Liver (tissue), 9 donors: ENCODE measurements around the gene THSD4. TPM values are rescaled to one million over a fixed set of nuclear protein-coding genes. Genes with fewer than 3 reads are reported as not detected.

Experiments used
- DNase-seq: peaks from one replicate; pipeline ENCODE4 v3.0.0-alpha.2; 2017; ENCODE audit warnings: low spot score
- H3K27ac ChIP-seq, 2 donors: one replicate each; pipeline ENCODE4 v1.7.0; 2013; ENCODE audit warnings: inconsistent platforms in 2 of 2, low read length in 2 of 2, control low read depth in 1 of 2, low read depth in 1 of 2, mild to moderate bottlenecking in 1 of 2
- H3K27me3 ChIP-seq, 4 donors: one replicate each; pipeline versions ENCODE4 v1.6.1 to v1.7.0; 2013; ENCODE audit warnings: low read length in 3 of 4, inconsistent platforms in 1 of 4, mild to moderate bottlenecking in 1 of 4, moderate library complexity in 1 of 4; ENCODE audit not compliant: control insufficient read depth in 4 of 4, insufficient read depth in 4 of 4
- H3K36me3 ChIP-seq, 4 donors: one replicate each; pipeline versions ENCODE4 v1.6.1 to v1.7.0; 2013; ENCODE audit warnings: low read length in 3 of 4, mild to moderate bottlenecking in 3 of 4, low read depth in 1 of 4, moderate library complexity in 1 of 4; ENCODE audit not compliant: control insufficient read depth in 4 of 4, insufficient read depth in 3 of 4
- H3K4me1 ChIP-seq, 4 donors: one replicate each; pipeline versions ENCODE4 v1.6.1 to v1.7.0; 2013; ENCODE audit warnings: low read length in 3 of 4, mild to moderate bottlenecking in 3 of 4, moderate library complexity in 1 of 4; ENCODE audit not compliant: control insufficient read depth in 4 of 4, insufficient read depth in 4 of 4
- H3K4me3 ChIP-seq, 3 donors: one replicate each; pipeline versions ENCODE4 v1.6.1 to v1.7.0; 2013; ENCODE audit warnings: low read length in 3 of 3, control low read depth in 1 of 3, low read depth in 1 of 3, mild to moderate bottlenecking in 1 of 3
- H3K9ac ChIP-seq, 2 donors: one replicate each; pipeline ENCODE4 v1.7.0; 2013; ENCODE audit warnings: low read length in 2 of 2, mild to moderate bottlenecking in 2 of 2, moderate library complexity in 2 of 2, control low read depth in 1 of 2, low read depth in 1 of 2
- H3K9me3 ChIP-seq, 4 donors: one replicate each; pipeline versions ENCODE4 v1.6.1 to v1.7.0; 2013; ENCODE audit warnings: low read length in 3 of 4; ENCODE audit not compliant: control insufficient read depth in 4 of 4
- FOXA1 ChIP-seq: IDR thresholded peaks from 2 replicates; pipeline ENCODE4 v1.6.1; 2016; ENCODE audit warnings: antibody characterized with exemption
- GABPA ChIP-seq, 2 donors: IDR thresholded peaks in 1 of 2; conservative IDR thresholded peaks in 1 of 2; 2 replicates each; pipeline ENCODE4 v1.6.1; 2016; ENCODE audit warnings: antibody characterized with exemption in 2 of 2, mild to moderate bottlenecking in 1 of 2, moderate library complexity in 1 of 2
- HNF4A ChIP-seq, 2 donors: conservative IDR thresholded peaks; 2 replicates each; pipeline ENCODE4 v1.6.1; 2016; ENCODE audit warnings: antibody characterized with exemption in 2 of 2, mild to moderate bottlenecking in 2 of 2
- HNF4G ChIP-seq: IDR thresholded peaks from 2 replicates; pipeline ENCODE4 v1.6.1; 2016; ENCODE audit warnings: antibody characterized with exemption
- JUND ChIP-seq, 2 donors: IDR thresholded peaks; 2 replicates each; pipeline ENCODE4 v1.6.1; 2016; ENCODE audit warnings: antibody characterized with exemption in 2 of 2
- NR2F2 ChIP-seq: IDR thresholded peaks from 2 replicates; pipeline ENCODE4 v1.6.1; 2016; ENCODE audit warnings: antibody characterized with exemption
- RXRA ChIP-seq, 2 donors: IDR thresholded peaks; 2 replicates each; pipeline ENCODE4 v1.6.1; 2017 to 2018; ENCODE audit warnings: antibody characterized with exemption in 2 of 2, mild to moderate bottlenecking in 1 of 2
- SP1 ChIP-seq: IDR thresholded peaks from 2 replicates; pipeline ENCODE4 v1.6.1; 2018; ENCODE audit warnings: antibody characterized with exemption, mild to moderate bottlenecking
- TAF1 ChIP-seq: conservative IDR thresholded peaks from 2 replicates; pipeline ENCODE4 v1.6.1; 2016; ENCODE audit warnings: antibody characterized with exemption, mild to moderate bottlenecking
- YY1 ChIP-seq: IDR thresholded peaks from 2 replicates; pipeline ENCODE4 v1.6.1; 2016; ENCODE audit warnings: antibody characterized with exemption, mild to moderate bottlenecking
- WGBS: extraction: QIAGEN DNeasy Blood & Tissue Kit; methylation state at CpG from one replicate; pipeline ENCODE4 v1.1.7; 2013; 5-methylcytosine and 5-hydroxymethylcytosine counted together
- polyA plus RNA-seq, 2 donors: library from polyadenylated mRNA; stranded (reverse) in 1 of 2; unstranded in 1 of 2; fragments of 200-250 nt in 1 of 2; fragments of >200 nt in 1 of 2; fragmentation: Nextera tagmentation in 1 of 2; extraction: Ambion mirVana in 1 of 2; gene quantifications; one replicate each; pipeline versions ENCODE4 v1.2.1 to v1.2.3, GENCODE V29; 2013 to 2015
- total RNA-seq, 2 donors: library from RNA; depleted of rRNA; stranded (reverse); fragments of >200 nt; gene quantifications; one replicate each; pipeline ENCODE4 v1.2.3, GENCODE V29; 2014
- TF ChIP-seq, protein P1 (sequence below): IDR thresholded peaks from 2 replicates; pipeline ENCODE4 v1.6.1; 2016; ENCODE audit warnings: antibody characterized with exemption
- TF ChIP-seq, protein P2 (sequence below): IDR thresholded peaks from 2 replicates; pipeline ENCODE4 v1.6.1; 2016; ENCODE audit warnings: antibody characterized with exemption
- TF ChIP-seq, protein P3 (sequence below): IDR thresholded peaks from 2 replicates; pipeline ENCODE4 v1.6.1; 2016; ENCODE audit warnings: antibody characterized with exemption, mild to moderate bottlenecking
- TF ChIP-seq, protein P4 (sequence below): IDR thresholded peaks from 2 replicates; pipeline ENCODE4 v1.6.1; 2016; ENCODE audit warnings: antibody characterized with exemption
- donor health status: healthy.
- donor health status: healthy.
- donor health status: healthy.
- donor health status: healthy.
- donor health status: healthy.

Gene THSD4
- total and polyA plus RNA-seq, 4 donors: 0.23 to 11.5 (median 1.9) TPM

DNA sequence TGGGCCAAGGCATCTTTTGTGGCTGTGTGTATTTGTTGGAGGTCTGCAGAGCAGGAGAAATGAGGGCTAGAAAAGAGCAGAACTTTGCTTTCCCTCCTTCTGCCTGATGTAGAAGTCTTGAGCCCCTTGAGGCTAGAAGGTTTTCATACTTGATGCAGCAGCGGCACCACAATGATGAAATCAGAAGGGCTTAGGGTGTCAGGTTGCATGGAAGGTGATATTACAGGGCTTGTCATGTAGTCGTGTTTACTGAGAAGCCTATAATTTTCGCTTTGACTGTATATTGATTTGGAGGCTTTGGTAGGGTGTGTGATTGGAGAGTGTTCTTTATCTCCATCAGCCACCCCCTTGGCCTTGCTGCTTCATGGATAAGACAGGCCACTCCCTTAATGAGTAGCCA lies 339.8 kb downstream of the THSD4 start:
- WGBS: 84% methylated on average over 3 of the region's 3 CpGs
- peaks cover 0 to 3% (median 1%) of the 10 kb centered on the region in 4 donors for H3K4me1 ChIP-seq
- H3K4me3 ChIP-seq: no peak overlapping the region
- no peak overlapping the region for H3K9ac ChIP-seq
- no peaks in the 10 kb centered on the region for H3K9me3 ChIP-seq
- H3K27me3 ChIP-seq: no peaks in the 10 kb centered on the region
- no peak for DNase-seq
- TF ChIP-seq, protein P1, sequence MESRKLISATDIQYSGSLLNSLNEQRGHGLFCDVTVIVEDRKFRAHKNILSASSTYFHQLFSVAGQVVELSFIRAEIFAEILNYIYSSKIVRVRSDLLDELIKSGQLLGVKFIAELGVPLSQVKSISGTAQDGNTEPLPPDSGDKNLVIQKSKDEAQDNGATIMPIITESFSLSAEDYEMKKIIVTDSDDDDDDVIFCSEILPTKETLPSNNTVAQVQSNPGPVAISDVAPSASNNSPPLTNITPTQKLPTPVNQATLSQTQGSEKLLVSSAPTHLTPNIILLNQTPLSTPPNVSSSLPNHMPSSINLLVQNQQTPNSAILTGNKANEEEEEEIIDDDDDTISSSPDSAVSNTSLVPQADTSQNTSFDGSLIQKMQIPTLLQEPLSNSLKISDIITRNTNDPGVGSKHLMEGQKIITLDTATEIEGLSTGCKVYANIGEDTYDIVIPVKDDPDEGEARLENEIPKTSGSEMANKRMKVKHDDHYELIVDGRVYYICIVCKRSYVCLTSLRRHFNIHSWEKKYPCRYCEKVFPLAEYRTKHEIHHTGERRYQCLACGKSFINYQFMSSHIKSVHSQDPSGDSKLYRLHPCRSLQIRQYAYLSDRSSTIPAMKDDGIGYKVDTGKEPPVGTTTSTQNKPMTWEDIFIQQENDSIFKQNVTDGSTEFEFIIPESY: no peak
- TF ChIP-seq JUND (IDR thresholded peaks at IDR 0.05) (no peak), NR2F2 (no peak), YY1 (no peak), RXRA (IDR thresholded peaks at IDR 0.05) (no peak), HNF4G (no peak), HNF4A (conservative IDR thresholded peaks at IDR 0.05) (no peak), FOXA1 (no peak), TAF1 (no peak)
- TF ChIP-seq, protein P2, sequence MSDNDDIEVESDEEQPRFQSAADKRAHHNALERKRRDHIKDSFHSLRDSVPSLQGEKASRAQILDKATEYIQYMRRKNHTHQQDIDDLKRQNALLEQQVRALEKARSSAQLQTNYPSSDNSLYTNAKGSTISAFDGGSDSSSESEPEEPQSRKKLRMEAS: no peak
- TF ChIP-seq, protein P3, sequence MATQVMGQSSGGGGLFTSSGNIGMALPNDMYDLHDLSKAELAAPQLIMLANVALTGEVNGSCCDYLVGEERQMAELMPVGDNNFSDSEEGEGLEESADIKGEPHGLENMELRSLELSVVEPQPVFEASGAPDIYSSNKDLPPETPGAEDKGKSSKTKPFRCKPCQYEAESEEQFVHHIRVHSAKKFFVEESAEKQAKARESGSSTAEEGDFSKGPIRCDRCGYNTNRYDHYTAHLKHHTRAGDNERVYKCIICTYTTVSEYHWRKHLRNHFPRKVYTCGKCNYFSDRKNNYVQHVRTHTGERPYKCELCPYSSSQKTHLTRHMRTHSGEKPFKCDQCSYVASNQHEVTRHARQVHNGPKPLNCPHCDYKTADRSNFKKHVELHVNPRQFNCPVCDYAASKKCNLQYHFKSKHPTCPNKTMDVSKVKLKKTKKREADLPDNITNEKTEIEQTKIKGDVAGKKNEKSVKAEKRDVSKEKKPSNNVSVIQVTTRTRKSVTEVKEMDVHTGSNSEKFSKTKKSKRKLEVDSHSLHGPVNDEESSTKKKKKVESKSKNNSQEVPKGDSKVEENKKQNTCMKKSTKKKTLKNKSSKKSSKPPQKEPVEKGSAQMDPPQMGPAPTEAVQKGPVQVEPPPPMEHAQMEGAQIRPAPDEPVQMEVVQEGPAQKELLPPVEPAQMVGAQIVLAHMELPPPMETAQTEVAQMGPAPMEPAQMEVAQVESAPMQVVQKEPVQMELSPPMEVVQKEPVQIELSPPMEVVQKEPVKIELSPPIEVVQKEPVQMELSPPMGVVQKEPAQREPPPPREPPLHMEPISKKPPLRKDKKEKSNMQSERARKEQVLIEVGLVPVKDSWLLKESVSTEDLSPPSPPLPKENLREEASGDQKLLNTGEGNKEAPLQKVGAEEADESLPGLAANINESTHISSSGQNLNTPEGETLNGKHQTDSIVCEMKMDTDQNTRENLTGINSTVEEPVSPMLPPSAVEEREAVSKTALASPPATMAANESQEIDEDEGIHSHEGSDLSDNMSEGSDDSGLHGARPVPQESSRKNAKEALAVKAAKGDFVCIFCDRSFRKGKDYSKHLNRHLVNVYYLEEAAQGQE: no peak
- no peak overlapping the region for H3K27ac ChIP-seq
- no peaks in the 10 kb centered on the region for H3K36me3 ChIP-seq

DNA sequence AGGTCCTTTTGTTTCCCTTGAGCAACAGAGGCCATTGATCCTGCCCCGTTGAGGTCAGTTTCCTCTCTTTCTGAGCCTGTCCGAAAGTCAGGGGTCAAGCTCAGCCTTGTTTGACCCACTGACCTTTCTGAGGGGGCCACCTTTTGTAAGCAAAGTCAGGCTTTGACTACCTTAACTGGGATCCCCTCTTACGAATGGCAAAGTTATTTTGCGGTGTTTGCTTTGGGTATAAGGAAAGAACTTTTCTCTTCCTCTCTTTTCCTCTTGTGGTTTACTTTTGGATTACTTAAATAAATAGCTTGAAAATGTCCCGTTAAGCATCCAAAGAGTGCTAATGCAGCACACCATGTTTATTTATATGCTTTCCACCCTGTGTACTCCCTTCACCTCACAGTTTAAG lies 340.6 kb downstream of the THSD4 start:
- Histone ChIP-seq H3K36me3 (no peaks in the 10 kb centered on the region), H3K9ac (no peak overlapping the region), H3K4me1 (peaks cover 0 to 3% (median 1%) of the 10 kb centered on the region in 4 donors), H3K27ac (no peak overlapping the region), H3K27me3 (no peaks in the 10 kb centered on the region), H3K4me3 (no peak overlapping the region), H3K9me3 (no peaks in the 10 kb centered on the region)
- WGBS: 72% methylated on average over 5 of the region's 5 CpGs
- no peak for DNase-seq
- no peak for TF ChIP-seq SP1
- no peak for TF ChIP-seq FOXA1
- TF ChIP-seq NR2F2: no peak
- TF ChIP-seq HNF4A (conservative IDR thresholded peaks at IDR 0.05): no peak

DNA sequence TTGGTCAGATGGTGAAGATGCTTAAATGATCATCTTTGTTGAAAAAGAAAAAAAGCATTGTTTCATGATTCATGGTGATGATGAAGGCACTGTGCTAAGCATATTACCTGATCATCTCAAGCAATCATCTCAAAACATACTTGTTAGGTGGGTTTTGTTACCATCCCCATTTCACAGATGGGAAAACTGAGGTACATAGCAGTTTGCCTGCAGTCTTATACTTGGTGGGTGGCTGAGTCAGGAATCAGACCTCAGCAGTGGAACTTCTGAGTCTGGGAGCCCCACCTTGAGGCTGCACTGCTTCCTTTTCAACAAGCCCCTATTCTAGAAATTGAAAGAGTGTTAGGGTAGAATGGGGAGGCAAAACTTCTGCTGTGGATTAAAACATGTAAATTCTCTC lies 341.1 kb downstream of the THSD4 start:
- peaks cover 0 to 3% (median 1%) of the 10 kb centered on the region in 4 donors for H3K4me1 ChIP-seq
- DNase-seq: no peak
- TF ChIP-seq, protein P3: no peak
- TF ChIP-seq, protein P1: no peak
- TF ChIP-seq JUND (IDR thresholded peaks at IDR 0.05) (no peak), FOXA1 (no peak), YY1 (no peak), GABPA (IDR thresholded peaks at IDR 0.05 in 1 of 2, conservative IDR thresholded peaks at IDR 0.05 in 1 of 2) (no peak), HNF4A (conservative IDR thresholded peaks at IDR 0.05) (no peak), HNF4G (no peak), TAF1 (no peak), NR2F2 (no peak)
- TF ChIP-seq, protein P4, sequence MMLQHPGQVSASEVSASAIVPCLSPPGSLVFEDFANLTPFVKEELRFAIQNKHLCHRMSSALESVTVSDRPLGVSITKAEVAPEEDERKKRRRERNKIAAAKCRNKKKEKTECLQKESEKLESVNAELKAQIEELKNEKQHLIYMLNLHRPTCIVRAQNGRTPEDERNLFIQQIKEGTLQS: no peak
- TF ChIP-seq, protein P2: no peak
- H3K9ac ChIP-seq: no peak overlapping the region
- H3K9me3 ChIP-seq: no peaks in the 10 kb centered on the region
- H3K27me3 ChIP-seq: no peaks in the 10 kb centered on the region
- H3K4me3 ChIP-seq: no peak overlapping the region
- no peaks in the 10 kb centered on the region for H3K36me3 ChIP-seq
- H3K27ac ChIP-seq: no peak overlapping the region
